Measurements from ENCODE around the gene DNAJC24. TPM values are rescaled to one million over a fixed set of nuclear protein-coding genes. Genes with fewer than 3 reads are reported as not detected.

The DNAJC24 gene
- total and polyA plus RNA-seq, 7 donors = 8.9 to 22.0 (median 14.9) TPM

- no peaks in the 10 kb centered on the region for H3K4me1 ChIP-seq
- DNase-seq (no peak), ATAC-seq (no peak)
- intact Hi-C loops (cut with DNase I) = no loop called here
- no peak overlapping the region for H3K27ac ChIP-seq
- no peaks in the 10 kb centered on the region for H3K27me3 ChIP-seq (ENCODE audit: insufficient read depth in 3 of 3, low read length in 2 of 3)
- WGBS, 3 donors = 96 to 97% (median 96%) methylated on average over 3 of the region's 3 CpGs
- H3K9me3 ChIP-seq = no peaks in the 10 kb centered on the region
- no peak for TF ChIP-seq CTCF (IDR thresholded peaks at IDR 0.05)
- no peak overlapping the region for H3K4me3 ChIP-seq
- H3K36me3 ChIP-seq (ENCODE audit: insufficient read depth in 1 of 2, low read depth in 1 of 2) = peaks cover 0 to 8% of the 10 kb centered on the region in 2 donors
Observed at GRCh38 chr11:31455177-31455576, 85.5 kb downstream of the DNAJC24 start.

GRCh38 chr11:31464436-31464835 lies 94.8 kb downstream of the DNAJC24 start:
- WGBS, 3 donors = 97 to 98% (median 98%) methylated on average over 3 of the region's 3 CpGs
- H3K4me1 ChIP-seq = no peaks in the 10 kb centered on the region
- DNase-seq (no peak), ATAC-seq (no peak)
- peaks cover 10% of the 10 kb centered on the region for H3K9me3 ChIP-seq
- no peak for TF ChIP-seq CTCF (IDR thresholded peaks at IDR 0.05)
- no peaks in the 10 kb centered on the region for H3K27me3 ChIP-seq (ENCODE audit: insufficient read depth in 3 of 3, low read length in 2 of 3)
- no peak overlapping the region for H3K4me3 ChIP-seq
- peaks cover 0 to 2% of the 10 kb centered on the region in 2 donors for H3K36me3 ChIP-seq (ENCODE audit: insufficient read depth in 1 of 2, low read depth in 1 of 2)
- intact Hi-C loops (cut with DNase I) = no loop called here
- H3K27ac ChIP-seq = no peak overlapping the region

- H3K9me3 ChIP-seq = no peaks in the 10 kb centered on the region
- no peaks in the 10 kb centered on the region for H3K27me3 ChIP-seq (ENCODE audit: insufficient read depth in 3 of 3, low read length in 2 of 3)
- peaks cover 0 to 3% of the 10 kb centered on the region in 2 donors for H3K36me3 ChIP-seq (ENCODE audit: insufficient read depth in 1 of 2, low read depth in 1 of 2)
- DNase-seq (no peak), ATAC-seq (no peak)
- H3K4me1 ChIP-seq = peaks cover 7% of the 10 kb centered on the region
- intact Hi-C loops (cut with DNase I) = no loop called here
- no peak overlapping the region for H3K27ac ChIP-seq
- TF ChIP-seq CTCF (IDR thresholded peaks at IDR 0.05) = no peak
- H3K4me3 ChIP-seq = no peak overlapping the region
Observed at GRCh38 chr11:31474083-31474482, 104.4 kb downstream of the DNAJC24 start.

GRCh38 chr11:31477528-31478222 lies 108.0 kb downstream of the DNAJC24 start:
- no peak for TF ChIP-seq CTCF (IDR thresholded peaks at IDR 0.05)
- 47 to 52% (median 48%) methylated on average over 6 of the region's 6 CpGs for WGBS, 3 donors
- intact Hi-C loops (cut with DNase I) = no loop called here

GRCh38 chr11:31478223-31478590 lies 108.5 kb downstream of the DNAJC24 start:
- DNase-seq (no peak), ATAC-seq (no peak)
- Histone ChIP-seq H3K9me3 (no peaks in the 10 kb centered on the region), H3K4me3 (no peak overlapping the region), H3K36me3 (ENCODE audit: insufficient read depth in 1 of 2, low read depth in 1 of 2) (no peaks in the 10 kb centered on the region), H3K27ac (no peak overlapping the region), H3K27me3 (ENCODE audit: insufficient read depth in 3 of 3, low read length in 2 of 3) (no peaks in the 10 kb centered on the region), H3K4me1 (peaks cover 13% of the 10 kb centered on the region)
- no peak for TF ChIP-seq CTCF (IDR thresholded peaks at IDR 0.05)
- intact Hi-C loops (cut with DNase I) = no loop called here
- WGBS, 3 donors = 88 to 90% (median 90%) methylated on average over 2 of the region's 2 CpGs

More at GRCh38 chr11:31477528-31478222, 108.0 kb downstream of the DNAJC24 start:
- no peaks in the 10 kb centered on the region for H3K36me3 ChIP-seq (ENCODE audit: insufficient read depth in 1 of 2, low read depth in 1 of 2)
- H3K27me3 ChIP-seq (ENCODE audit: insufficient read depth in 3 of 3, low read length in 2 of 3) = no peaks in the 10 kb centered on the region
- no peak overlapping the region for H3K27ac ChIP-seq
- H3K4me1 ChIP-seq = peaks cover 13% of the 10 kb centered on the region
- no peak for DNase-seq
- ATAC-seq = no peak
- no peaks in the 10 kb centered on the region for H3K9me3 ChIP-seq
- H3K4me3 ChIP-seq = no peak overlapping the region

Data from psoas muscle (tissue), 8 donors.